Measurements from ENCODE around the gene SSX4. TPM values are rescaled to one million over a fixed set of nuclear protein-coding genes. Genes with fewer than 3 reads are reported as not detected.
"Not testable (repeated sequence)": the region's sequence is repeated elsewhere in the genome, so short reads cannot be mapped to it uniquely, and the experiment has no call there.

Gene SSX4
- total and polyA plus RNA-seq, 2 experiments from 2014 or later, result not detected

GRCh38 chrX:48396931-48397330 is 13.6 kb downstream of the SSX4 start:
- H3K27ac ChIP-seq; H3K36me3 ChIP-seq (ENCODE audit: low read depth); H3K9me3 ChIP-seq (ENCODE audit: low read depth); in situ Hi-C loops (cut with MboI); H3K9me2 ChIP-seq (ENCODE audit: insufficient read depth); H3K4me1 ChIP-seq (ENCODE audit: insufficient read depth); H3K9ac ChIP-seq; H3K79me2 ChIP-seq (ENCODE audit: insufficient read depth); DNase-seq; H4K20me1 ChIP-seq (ENCODE audit: insufficient read depth); H3K4me2 ChIP-seq (ENCODE audit: unreplicated experiment); H2AFZ ChIP-seq; H3K27me3 ChIP-seq (replicated peaks; ENCODE audit: insufficient read depth); H3F3A ChIP-seq (ENCODE audit: insufficient read depth); H3K4me3 ChIP-seq: not testable (repeated sequence)
- 41 to 57% methylated on average over 1 to 2 of the region's 2 CpGs for WGBS, 2 experiments (ENCODE audit: low coverage in 1 of 2, low lambda C conversion rate in 2 of 2, missing lambda C conversion rate in 2 of 2)

- in situ Hi-C loops (cut with MboI); H3K79me2 ChIP-seq (ENCODE audit: insufficient read depth); H3K4me2 ChIP-seq (ENCODE audit: unreplicated experiment); H3K9me3 ChIP-seq (ENCODE audit: low read depth); H3K9ac ChIP-seq; H3K36me3 ChIP-seq (ENCODE audit: low read depth); H3F3A ChIP-seq (ENCODE audit: insufficient read depth); DNase-seq; H3K4me3 ChIP-seq; H4K20me1 ChIP-seq (ENCODE audit: insufficient read depth); H3K4me1 ChIP-seq (ENCODE audit: insufficient read depth); H2AFZ ChIP-seq; H3K27me3 ChIP-seq (replicated peaks; ENCODE audit: insufficient read depth); H3K9me2 ChIP-seq (ENCODE audit: insufficient read depth); H3K27ac ChIP-seq: not testable (repeated sequence)
- WGBS, 2 experiments (ENCODE audit: low coverage in 1 of 2, low lambda C conversion rate in 2 of 2, missing lambda C conversion rate in 2 of 2), result 56 to 71% methylated on average over 1 of the region's 1 CpG
Measured at GRCh38 chrX:48397825-48398224, 14.5 kb downstream of the SSX4 start.

- H3F3A ChIP-seq (ENCODE audit: insufficient read depth); H3K27me3 ChIP-seq (replicated peaks; ENCODE audit: insufficient read depth); H3K4me1 ChIP-seq (ENCODE audit: insufficient read depth); H3K79me2 ChIP-seq (ENCODE audit: insufficient read depth); H3K27ac ChIP-seq; H3K9me2 ChIP-seq (ENCODE audit: insufficient read depth); H3K4me3 ChIP-seq; H3K36me3 ChIP-seq (ENCODE audit: low read depth); H3K9me3 ChIP-seq (ENCODE audit: low read depth); in situ Hi-C loops (cut with MboI); DNase-seq; H3K4me2 ChIP-seq (ENCODE audit: unreplicated experiment); H2AFZ ChIP-seq; H3K9ac ChIP-seq; H4K20me1 ChIP-seq (ENCODE audit: insufficient read depth): not testable (repeated sequence)
- WGBS, 2 experiments (ENCODE audit: low coverage in 1 of 2, low lambda C conversion rate in 2 of 2, missing lambda C conversion rate in 2 of 2), result no CpG with 5 or more reads among the region's 15 CpGs
Measured at GRCh38 chrX:48411860-48412259, 28.5 kb downstream of the SSX4 start, which contains the start of gene SSX4B. Gene SSX4B (minus strand): TSS chrX:48411960. CDS start chrX:48411372, 588 bp downstream.

GRCh38 chrX:48427027-48427716 is 43.8 kb downstream of the SSX4 start:
- H3F3A ChIP-seq (ENCODE audit: insufficient read depth); H3K4me3 ChIP-seq; H3K4me2 ChIP-seq (ENCODE audit: unreplicated experiment); H2AFZ ChIP-seq; H4K20me1 ChIP-seq (ENCODE audit: insufficient read depth); DNase-seq; H3K9me3 ChIP-seq (ENCODE audit: low read depth); in situ Hi-C loops (cut with MboI); H3K79me2 ChIP-seq (ENCODE audit: insufficient read depth); H3K4me1 ChIP-seq (ENCODE audit: insufficient read depth); H3K27ac ChIP-seq; H3K36me3 ChIP-seq (ENCODE audit: low read depth); H3K27me3 ChIP-seq (replicated peaks; ENCODE audit: insufficient read depth); H3K9me2 ChIP-seq (ENCODE audit: insufficient read depth); H3K9ac ChIP-seq: not testable (repeated sequence)
- no CpG with 5 or more reads among the region's 12 CpGs for WGBS, 2 experiments (ENCODE audit: low coverage in 1 of 2, low lambda C conversion rate in 2 of 2, missing lambda C conversion rate in 2 of 2)

- H3K9me3 ChIP-seq (ENCODE audit: low read depth); H3K27me3 ChIP-seq (replicated peaks; ENCODE audit: insufficient read depth); H4K20me1 ChIP-seq (ENCODE audit: insufficient read depth); H2AFZ ChIP-seq; H3K9ac ChIP-seq; H3F3A ChIP-seq (ENCODE audit: insufficient read depth); H3K4me2 ChIP-seq (ENCODE audit: unreplicated experiment); H3K79me2 ChIP-seq (ENCODE audit: insufficient read depth); H3K36me3 ChIP-seq (ENCODE audit: low read depth); H3K4me1 ChIP-seq (ENCODE audit: insufficient read depth); in situ Hi-C loops (cut with MboI); H3K27ac ChIP-seq; DNase-seq; H3K4me3 ChIP-seq; H3K9me2 ChIP-seq (ENCODE audit: insufficient read depth): not testable (repeated sequence)
- 83 to 94% methylated on average over 5 of the region's 5 CpGs for WGBS, 2 experiments (ENCODE audit: low coverage in 1 of 2, low lambda C conversion rate in 2 of 2, missing lambda C conversion rate in 2 of 2)
Measured at GRCh38 chrX:48429606-48430005, 46.3 kb downstream of the SSX4 start.

GRCh38 chrX:48430166-48430565 is 46.8 kb downstream of the SSX4 start:
- WGBS, 2 experiments (ENCODE audit: low coverage in 1 of 2, low lambda C conversion rate in 2 of 2, missing lambda C conversion rate in 2 of 2), result 62 to 71% methylated on average over 4 of the region's 4 CpGs
- not testable (repeated sequence) for H3K9me2 ChIP-seq (ENCODE audit: insufficient read depth); DNase-seq

GRCh38 chrX:48433713-48434112 is 50.4 kb downstream of the SSX4 start:
- H3K9me3 ChIP-seq (ENCODE audit: low read depth); H3F3A ChIP-seq (ENCODE audit: insufficient read depth); DNase-seq; in situ Hi-C loops (cut with MboI); H3K79me2 ChIP-seq (ENCODE audit: insufficient read depth); H4K20me1 ChIP-seq (ENCODE audit: insufficient read depth); H3K9me2 ChIP-seq (ENCODE audit: insufficient read depth); H3K27me3 ChIP-seq (replicated peaks; ENCODE audit: insufficient read depth); H2AFZ ChIP-seq; H3K4me3 ChIP-seq; H3K4me1 ChIP-seq (ENCODE audit: insufficient read depth); H3K36me3 ChIP-seq (ENCODE audit: low read depth); H3K9ac ChIP-seq; H3K27ac ChIP-seq; H3K4me2 ChIP-seq (ENCODE audit: unreplicated experiment): not testable (repeated sequence)
- 69 to 75% methylated on average over 5 to 12 of the region's 13 CpGs for WGBS, 2 experiments (ENCODE audit: low coverage in 1 of 2, low lambda C conversion rate in 2 of 2, missing lambda C conversion rate in 2 of 2)

More at GRCh38 chrX:48430166-48430565, 46.8 kb downstream of the SSX4 start:
- H3K9me3 ChIP-seq (ENCODE audit: low read depth); H3F3A ChIP-seq (ENCODE audit: insufficient read depth); H3K9ac ChIP-seq; H3K36me3 ChIP-seq (ENCODE audit: low read depth); H4K20me1 ChIP-seq (ENCODE audit: insufficient read depth); H3K4me3 ChIP-seq; H3K27ac ChIP-seq; H3K4me1 ChIP-seq (ENCODE audit: insufficient read depth); in situ Hi-C loops (cut with MboI); H3K4me2 ChIP-seq (ENCODE audit: unreplicated experiment); H2AFZ ChIP-seq; H3K27me3 ChIP-seq (replicated peaks; ENCODE audit: insufficient read depth); H3K79me2 ChIP-seq (ENCODE audit: insufficient read depth): not testable (repeated sequence)

Measured in GM23248 (cell line).